ENCODE data around the gene TYMP.
"Not testable (repeated sequence)": the region's sequence is repeated elsewhere in the genome, so short reads cannot be mapped to it uniquely, and the experiment has no call there.

Gene TYMP

GRCh38 chr22:50537765-50538164, 8.0 kb upstream of the TYMP start:
- DNase-seq: no peak

- no peak for DNase-seq
Measured at GRCh38 chr22:50536226-50536625, 6.4 kb upstream of the TYMP start.

- no peak for DNase-seq
Measured at GRCh38 chr22:50535113-50535512, 5.3 kb upstream of the TYMP start.

- DNase-seq: not testable (repeated sequence)
Measured at GRCh38 chr22:50533856-50534711, 4.3 kb upstream of the TYMP start.

- no peak for DNase-seq
Measured at GRCh38 chr22:50532824-50533796, 3.3 kb upstream of the TYMP start.

GRCh38 chr22:50531962-50532674, 2.3 kb upstream of the TYMP start:
- DNase-seq: peak in 1 of 2 donors; percentile 54

GRCh38 chr22:50531546-50531961, 1.7 kb upstream of the TYMP start:
- DNase-seq: peak in 1 of 2 donors; percentile 58

- peak in 1 of 2 donors; percentile 79 for DNase-seq
Measured at GRCh38 chr22:50530877-50531545, 1.2 kb upstream of the TYMP start.

- no peak for DNase-seq
Measured at GRCh38 chr22:50530580-50530876, 716 bp upstream of the TYMP start.

- DNase-seq: no peak
Measured at GRCh38 chr22:50529416-50529896, 356 bp downstream of the TYMP start.

- no peak for DNase-seq
Measured at GRCh38 chr22:50528682-50529415, 963 bp downstream of the TYMP start.

- no peak for DNase-seq
Measured at GRCh38 chr22:50527921-50528681, 1.7 kb downstream of the TYMP start.

- DNase-seq: peak in 1 of 2 donors; percentile 76
Measured at GRCh38 chr22:50526834-50527801, 2.7 kb downstream of the TYMP start.

- peak; percentile 62 to 92 for DNase-seq
Measured at GRCh38 chr22:50526108-50526833, 3.5 kb downstream of the TYMP start.

- DNase-seq: no peak
Measured at GRCh38 chr22:50525858-50526107, 4.0 kb downstream of the TYMP start.

- DNase-seq: peak; percentile 79 to 91
Measured at GRCh38 chr22:50525104-50525857, 4.5 kb downstream of the TYMP start, which contains the start of gene SCO2. TSS of gene SCO2 (minus strand) at chr22:50525598. CDS start at chr22:50524411, 1,187 bp downstream.

GRCh38 chr22:50524676-50525103, 5.1 kb downstream of the TYMP start:
- no peak for DNase-seq
